ENCODE results near the gene EYA2.

- TF ChIP-seq, protein P1, sequence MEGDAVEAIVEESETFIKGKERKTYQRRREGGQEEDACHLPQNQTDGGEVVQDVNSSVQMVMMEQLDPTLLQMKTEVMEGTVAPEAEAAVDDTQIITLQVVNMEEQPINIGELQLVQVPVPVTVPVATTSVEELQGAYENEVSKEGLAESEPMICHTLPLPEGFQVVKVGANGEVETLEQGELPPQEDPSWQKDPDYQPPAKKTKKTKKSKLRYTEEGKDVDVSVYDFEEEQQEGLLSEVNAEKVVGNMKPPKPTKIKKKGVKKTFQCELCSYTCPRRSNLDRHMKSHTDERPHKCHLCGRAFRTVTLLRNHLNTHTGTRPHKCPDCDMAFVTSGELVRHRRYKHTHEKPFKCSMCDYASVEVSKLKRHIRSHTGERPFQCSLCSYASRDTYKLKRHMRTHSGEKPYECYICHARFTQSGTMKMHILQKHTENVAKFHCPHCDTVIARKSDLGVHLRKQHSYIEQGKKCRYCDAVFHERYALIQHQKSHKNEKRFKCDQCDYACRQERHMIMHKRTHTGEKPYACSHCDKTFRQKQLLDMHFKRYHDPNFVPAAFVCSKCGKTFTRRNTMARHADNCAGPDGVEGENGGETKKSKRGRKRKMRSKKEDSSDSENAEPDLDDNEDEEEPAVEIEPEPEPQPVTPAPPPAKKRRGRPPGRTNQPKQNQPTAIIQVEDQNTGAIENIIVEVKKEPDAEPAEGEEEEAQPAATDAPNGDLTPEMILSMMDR (IDR thresholded peaks at IDR 0.05; ENCODE audit: poor library complexity) = no peak
- TF ChIP-seq EZH2 (IDR thresholded peaks at IDR 0.05; ENCODE audit: borderline replicate concordance) = no peak
Observed at GRCh38 chr20:47054506-47054905, 159.9 kb downstream of the EYA2 start.

Measured in hepatocyte (in vitro differentiated cells).